ENCODE data around the gene TBC1D22A.

TBC1D22A gene

DNA sequence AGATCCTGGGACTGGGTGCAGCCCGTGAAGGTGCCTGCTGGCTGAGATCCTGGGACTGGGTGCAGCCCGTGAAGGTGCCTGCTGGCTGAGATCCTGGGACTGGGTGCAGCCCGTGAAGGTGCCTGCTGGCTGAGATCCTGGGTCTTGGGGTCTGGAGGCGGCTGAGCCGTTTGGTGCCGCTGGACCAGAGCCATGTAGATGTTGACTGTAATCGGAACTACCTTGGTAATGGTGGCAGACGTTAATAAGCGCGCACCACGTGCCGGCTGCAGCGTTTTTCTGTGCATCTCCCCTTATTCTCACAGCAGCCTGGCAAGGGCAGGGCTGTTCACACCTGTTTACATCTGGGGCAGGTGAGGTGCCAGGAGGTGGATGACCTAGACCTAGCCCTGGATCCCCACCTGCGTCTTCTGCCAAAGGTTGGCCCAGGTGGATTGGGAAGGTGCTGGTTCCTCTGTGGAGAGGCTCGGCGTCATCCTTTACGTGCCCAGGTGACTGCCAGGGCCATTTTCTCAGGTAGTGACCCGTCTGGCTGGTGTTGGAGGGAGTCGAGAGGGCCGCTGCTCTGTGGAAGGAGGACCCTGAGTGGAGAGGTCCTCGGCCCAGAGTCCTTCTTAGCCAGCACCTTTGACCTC lies 382.5 kb downstream of the TBC1D22A start:
- TF ChIP-seq CTCF (IDR thresholded peaks at IDR 0.05), result no peak

GRCh38 chr22:47145883-47146282 lies 383.4 kb downstream of the TBC1D22A start:
- no peak for TF ChIP-seq CTCF (IDR thresholded peaks at IDR 0.05)

- no peak for TF ChIP-seq CTCF (IDR thresholded peaks at IDR 0.05)
Measured at GRCh38 chr22:47146391-47146790, 383.9 kb downstream of the TBC1D22A start.

DNA sequence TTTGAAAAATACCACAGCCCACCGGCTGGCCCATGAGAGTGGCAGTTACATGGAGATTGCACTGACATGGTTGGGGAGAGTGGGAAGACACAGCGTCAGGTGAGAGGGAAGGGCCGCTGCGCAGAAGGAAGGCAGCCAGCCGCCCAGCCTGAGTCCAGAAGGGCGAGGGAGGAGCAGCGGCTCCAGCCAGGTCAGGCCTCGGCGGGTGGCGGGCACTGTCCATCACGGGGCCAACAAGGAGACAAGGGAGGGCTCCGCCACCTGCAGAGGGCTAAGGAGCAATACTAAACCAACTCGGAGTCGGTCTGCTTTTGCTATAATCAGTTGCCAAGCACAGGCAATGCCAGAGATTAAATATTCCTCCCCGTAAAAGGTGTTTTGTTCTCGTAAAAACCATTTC lies 384.5 kb downstream of the TBC1D22A start:
- TF ChIP-seq CTCF (IDR thresholded peaks at IDR 0.05), result no peak

- TF ChIP-seq CTCF (IDR thresholded peaks at IDR 0.05), result no peak
Measured at GRCh38 chr22:47147572-47147971, 385.1 kb downstream of the TBC1D22A start.

DNA sequence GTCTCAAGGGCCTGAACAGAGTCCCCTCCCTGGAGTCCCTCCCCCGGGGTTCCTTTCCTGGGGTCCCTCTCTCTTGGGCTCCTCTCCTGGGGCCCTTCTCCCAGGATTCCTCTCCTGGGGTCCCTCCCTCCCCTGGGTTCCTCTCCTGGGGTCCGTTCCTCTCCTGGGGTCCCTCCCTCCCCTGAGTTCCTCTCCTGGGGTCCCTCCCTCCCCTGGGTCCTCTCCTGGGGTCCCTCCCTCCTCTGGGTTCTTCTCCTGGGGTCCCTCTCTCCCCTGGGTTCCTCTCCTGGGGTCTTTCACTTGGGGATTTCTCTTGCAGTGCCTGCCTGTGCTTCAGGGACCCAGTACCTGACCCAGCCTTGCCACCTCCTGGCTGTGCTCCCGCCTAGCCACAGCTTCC lies 386.1 kb downstream of the TBC1D22A start:
- TF ChIP-seq CTCF (IDR thresholded peaks at IDR 0.05), result no peak

DNA sequence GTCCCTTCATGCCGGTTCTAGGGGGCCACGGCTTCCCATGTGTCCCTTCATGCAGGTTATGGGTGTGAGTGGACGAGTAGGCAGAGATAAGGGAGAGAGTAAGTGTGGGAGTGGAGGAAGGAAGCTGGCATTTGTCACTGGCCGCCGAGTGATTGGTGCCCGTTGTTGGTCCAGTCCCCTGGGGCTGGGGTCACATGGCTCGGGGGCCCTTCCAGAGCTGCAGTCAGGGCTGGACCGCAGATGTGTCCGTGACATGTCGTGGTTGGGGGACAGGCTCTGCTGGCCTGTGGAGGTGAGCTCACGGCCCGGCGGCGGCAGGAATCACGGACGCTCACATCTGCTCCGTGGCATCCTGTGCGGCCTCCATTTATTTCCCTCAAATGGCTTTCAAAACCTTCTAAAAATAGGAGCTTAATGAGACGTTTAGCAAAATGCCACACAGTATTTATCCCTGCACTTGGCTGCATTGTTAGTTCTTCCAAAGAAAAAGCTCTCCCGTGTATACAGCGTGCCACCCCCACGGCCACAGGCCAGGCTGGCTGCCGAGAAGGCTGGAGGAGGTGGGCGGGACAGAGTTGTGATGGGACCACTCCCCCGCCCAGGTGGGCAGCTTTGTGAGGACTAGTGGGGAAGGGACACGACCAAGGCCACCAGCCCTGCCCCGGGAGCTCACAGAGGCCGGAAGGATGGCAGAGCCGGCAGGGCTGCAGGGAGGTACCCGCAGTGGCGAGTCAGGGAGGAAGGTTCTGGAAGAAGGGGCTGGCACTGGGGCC lies 386.7 kb downstream of the TBC1D22A start:
- no peak for TF ChIP-seq CTCF (IDR thresholded peaks at IDR 0.05)
